Mesenchymal stem cell (in vitro differentiated cells and primary cell): ENCODE results near the gene ANKRD62.
"Not testable (repeated sequence)": the region's sequence is repeated elsewhere in the genome, so short reads cannot be mapped to it uniquely, and the experiment has no call there.

Source experiments
- DNase-seq: peaks from one replicate; pipeline ENCODE4 v3.0.0-alpha.2; 2013
- H2AFZ ChIP-seq: one replicate; pipeline ENCODE4 v1.6.1; 2013; ENCODE audit warnings: low read depth, mild to moderate bottlenecking, control low read depth, inconsistent platforms, low read length, moderate library complexity
- H2AK5ac ChIP-seq: 2 replicates; pipeline ENCODE4 v1.6.1; 2013; ENCODE audit warnings: low read length, moderate library complexity, mild to moderate bottlenecking, inconsistent platforms; ENCODE audit not compliant: severe bottlenecking
- H2BK120ac ChIP-seq: one replicate; pipeline ENCODE4 v1.6.1; 2013; ENCODE audit warnings: low read depth, mild to moderate bottlenecking, inconsistent platforms, low read length, moderate library complexity
- H2BK12ac ChIP-seq, 2 experiments: one replicate each; pipeline ENCODE4 v1.6.1; 2013; ENCODE audit warnings: inconsistent platforms in 2 of 2, low read length in 2 of 2, mild to moderate bottlenecking in 2 of 2, moderate library complexity in 2 of 2, control low read depth in 1 of 2
- H2BK15ac ChIP-seq: one replicate; pipeline ENCODE4 v1.6.1; 2013; ENCODE audit warnings: mild to moderate bottlenecking, low read depth, inconsistent platforms; ENCODE audit not compliant: poor library complexity, severe bottlenecking
- H2BK5ac ChIP-seq: 2 replicates; pipeline ENCODE4 v1.6.1; 2013; ENCODE audit warnings: low read depth, mild to moderate bottlenecking, low read length, control low read depth, inconsistent platforms; ENCODE audit not compliant: poor library complexity, severe bottlenecking
- H3K14ac ChIP-seq, 2 experiments: one replicate each; pipeline ENCODE4 v1.6.1; 2013; ENCODE audit warnings: inconsistent platforms in 2 of 2, low read length in 2 of 2, control low read depth in 1 of 2, mild to moderate bottlenecking in 1 of 2, moderate library complexity in 1 of 2
- H3K18ac ChIP-seq, 2 experiments: one replicate each; pipeline ENCODE4 v1.6.1; 2013; ENCODE audit warnings: inconsistent platforms in 2 of 2, low read length in 2 of 2, control low read depth in 1 of 2, low read depth in 1 of 2, mild to moderate bottlenecking in 1 of 2
- H3K23ac ChIP-seq, 2 experiments: one replicate each; pipeline ENCODE4 v1.6.1; 2013; ENCODE audit warnings: inconsistent platforms in 2 of 2, low read length in 2 of 2, mild to moderate bottlenecking in 2 of 2, moderate library complexity in 2 of 2, control low read depth in 1 of 2
- H3K27ac ChIP-seq: 2 replicates; pipeline ENCODE4 v1.5.1; 2013; ENCODE audit warnings: mild to moderate bottlenecking, moderate library complexity, low read length, control low read depth, inconsistent platforms; ENCODE audit not compliant: poor library complexity, severe bottlenecking
- H3K27me3 ChIP-seq, 2 experiments: 2 replicates each; pipeline versions ENCODE4 v1.6.1 to v1.7.0; 2013; ENCODE audit warnings: low read length in 2 of 2, mild to moderate bottlenecking in 2 of 2, moderate library complexity in 2 of 2, control low read depth in 1 of 2, inconsistent platforms in 1 of 2; ENCODE audit not compliant: control insufficient read depth in 1 of 2, insufficient read depth in 1 of 2
- H3K36me3 ChIP-seq, 2 experiments: 2 replicates each; pipeline versions ENCODE4 v1.6.1 to v1.7.0; 2013; ENCODE audit warnings: low read length in 2 of 2, control low read depth in 1 of 2, inconsistent platforms in 1 of 2, low read depth in 1 of 2, mild to moderate bottlenecking in 1 of 2; ENCODE audit not compliant: insufficient read depth in 2 of 2, control insufficient read depth in 1 of 2
- H3K4ac ChIP-seq, 2 experiments: one replicate each; pipeline ENCODE4 v1.6.1; 2013; ENCODE audit warnings: inconsistent platforms in 2 of 2, low read length in 2 of 2, mild to moderate bottlenecking in 2 of 2, moderate library complexity in 2 of 2, control low read depth in 1 of 2, low read depth in 1 of 2
- H3K4me1 ChIP-seq: 2 replicates; pipeline ENCODE4 v1.6.1; 2013; ENCODE audit warnings: low read depth, low read length, control low read depth; ENCODE audit not compliant: control insufficient read depth, insufficient read depth
- H3K4me2 ChIP-seq: 2 replicates; pipeline ENCODE4 v1.6.1; 2013; ENCODE audit warnings: low read length, mild to moderate bottlenecking, inconsistent platforms; ENCODE audit not compliant: poor library complexity, severe bottlenecking
- H3K4me3 ChIP-seq, 2 experiments: 2 replicates each; pipeline versions ENCODE4 v1.5.1 to v1.7.0; 2013; ENCODE audit warnings: low read length in 2 of 2, mild to moderate bottlenecking in 2 of 2, control low read depth in 1 of 2, low read depth in 1 of 2; ENCODE audit not compliant: insufficient read depth in 1 of 2
- H3K79me1 ChIP-seq: replicated peaks from 2 replicates; pipeline ENCODE4 v1.6.1; 2013; ENCODE audit warnings: mild to moderate bottlenecking, control low read depth, low read length, inconsistent platforms; ENCODE audit not compliant: poor library complexity, severe bottlenecking
- H3K9ac ChIP-seq: 2 replicates; pipeline ENCODE4 v1.7.0; 2013; ENCODE audit warnings: mild to moderate bottlenecking, low read length, moderate library complexity
- H3K9me3 ChIP-seq: 2 replicates; pipeline ENCODE4 v1.7.0; 2013; ENCODE audit warnings: mild to moderate bottlenecking, low read length; ENCODE audit not compliant: control insufficient read depth
- H4K8ac ChIP-seq: one replicate; pipeline ENCODE4 v1.6.1; 2013; ENCODE audit warnings: inconsistent platforms, mild to moderate bottlenecking, low read length, moderate library complexity
- H4K91ac ChIP-seq: one replicate; pipeline ENCODE4 v1.6.1; 2013; ENCODE audit warnings: mild to moderate bottlenecking, low read length, inconsistent platforms
- WGBS: methylation state at CpG from one replicate; pipeline ENCODE4 v1.1.7; 2013; ENCODE audit warnings: mixed read lengths; 5-methylcytosine and 5-hydroxymethylcytosine counted together

Gene ANKRD62

GRCh38 chr18:12119358-12119757, 25.7 kb downstream of the ANKRD62 start:
- H3K9me3 ChIP-seq = no peaks in the 10 kb centered on the region
- no peaks in the 10 kb centered on the region for H3K36me3 ChIP-seq
- H2BK5ac ChIP-seq = no peak overlapping the region
- H3K4ac ChIP-seq = no peak overlapping the region
- no peak overlapping the region for H3K14ac ChIP-seq
- no peak overlapping the region for H3K9ac ChIP-seq
- H2AK5ac ChIP-seq = no peak overlapping the region
- no peak overlapping the region for H3K18ac ChIP-seq
- H3K23ac ChIP-seq = no peak overlapping the region
- no peak overlapping the region for H3K27ac ChIP-seq
- H2AFZ ChIP-seq = no peak overlapping the region
- H4K91ac ChIP-seq = no peak overlapping the region
- 100% methylated on average over 1 of the region's 2 CpGs for WGBS
- no peak overlapping the region for H3K4me3 ChIP-seq
- H3K27me3 ChIP-seq = no peaks in the 10 kb centered on the region
- no peak overlapping the region for H2BK12ac ChIP-seq
- no peak overlapping the region for H2BK120ac ChIP-seq
- H3K4me2 ChIP-seq = no peak overlapping the region
- H2BK15ac ChIP-seq = no peak overlapping the region
- no peak overlapping the region for H4K8ac ChIP-seq
- H3K4me1 ChIP-seq = no peaks in the 10 kb centered on the region
- H3K79me1 ChIP-seq = no peaks in the 10 kb centered on the region
- no peak for DNase-seq

GRCh38 chr18:12121175-12122042, 27.8 kb downstream of the ANKRD62 start:
- H2BK120ac ChIP-seq = no peak overlapping the region
- no peak overlapping the region for H3K4ac ChIP-seq
- no peak overlapping the region for H3K27ac ChIP-seq
- no peak overlapping the region for H3K23ac ChIP-seq
- H3K79me1 ChIP-seq = no peaks in the 10 kb centered on the region
- no peak overlapping the region for H2AK5ac ChIP-seq
- 56% methylated on average over 14 of the region's 15 CpGs for WGBS
- no peak overlapping the region for H3K4me3 ChIP-seq
- no peak overlapping the region for H2BK5ac ChIP-seq
- no peaks in the 10 kb centered on the region for H3K4me1 ChIP-seq
- H3K18ac ChIP-seq = no peak overlapping the region
- no peak overlapping the region for H2AFZ ChIP-seq
- no peak overlapping the region for H3K4me2 ChIP-seq
- no peak overlapping the region for H2BK12ac ChIP-seq
- no peaks in the 10 kb centered on the region for H3K27me3 ChIP-seq
- H4K91ac ChIP-seq = no peak overlapping the region
- no peaks in the 10 kb centered on the region for H3K9me3 ChIP-seq
- H3K36me3 ChIP-seq = no peaks in the 10 kb centered on the region
- no peak overlapping the region for H4K8ac ChIP-seq
- H2BK15ac ChIP-seq = no peak overlapping the region
- peak; percentile 24 for DNase-seq
- H3K9ac ChIP-seq = no peak overlapping the region
- no peak overlapping the region for H3K14ac ChIP-seq

GRCh38 chr18:12122043-12122389, 28.4 kb downstream of the ANKRD62 start:
- H3K4me1 ChIP-seq, H3K4me2 ChIP-seq, H3K4me3 ChIP-seq, H4K91ac ChIP-seq, H2AK5ac ChIP-seq, H4K8ac ChIP-seq, H2BK120ac ChIP-seq, H3K23ac ChIP-seq, H2BK5ac ChIP-seq, H3K18ac ChIP-seq, DNase-seq, H3K9me3 ChIP-seq, H2AFZ ChIP-seq, H3K14ac ChIP-seq, H3K79me1 ChIP-seq, H3K4ac ChIP-seq, H3K9ac ChIP-seq, H3K36me3 ChIP-seq, H3K27me3 ChIP-seq, H2BK12ac ChIP-seq, H3K27ac ChIP-seq, H2BK15ac ChIP-seq: not testable (repeated sequence)
- no CpG with 5 or more reads among the region's 3 CpGs for WGBS

GRCh38 chr18:12127647-12128046, 34.0 kb downstream of the ANKRD62 start:
- not testable (repeated sequence) for H3K27ac ChIP-seq, DNase-seq, H4K91ac ChIP-seq, H3K9ac ChIP-seq, H3K4ac ChIP-seq, H3K36me3 ChIP-seq, H3K9me3 ChIP-seq, H2BK5ac ChIP-seq, H3K18ac ChIP-seq, H2AK5ac ChIP-seq, H2BK12ac ChIP-seq, H3K27me3 ChIP-seq, H4K8ac ChIP-seq, H3K14ac ChIP-seq, H2AFZ ChIP-seq, H3K4me3 ChIP-seq, H3K4me2 ChIP-seq, H2BK15ac ChIP-seq, H2BK120ac ChIP-seq, H3K4me1 ChIP-seq, H3K79me1 ChIP-seq, H3K23ac ChIP-seq
- WGBS = 78% methylated on average over 3 of the region's 4 CpGs
